Ureter (tissue), 1 donor: ENCODE data around the gene SRGN. TPM values are rescaled to one million over a fixed set of nuclear protein-coding genes. Genes with fewer than 3 reads are reported as not detected.
"Not testable (repeated sequence)": the region's sequence is repeated elsewhere in the genome, so short reads cannot be mapped to it uniquely, and the experiment has no call there.

Experiments used
- DNase-seq: peaks from one replicate; pipeline ENCODE4 v3.0.0-alpha.2; 2020; ENCODE audit warnings: low spot score
- total RNA-seq: library from RNA; stranded (reverse); gene quantifications from one replicate; pipeline ENCODE4 v1.2.4, GENCODE V29; 2023
- donor health status: DM: yes; HTN: yes; CAD: no.

Gene SRGN
- total RNA-seq, 1 donor from 2014 or later, result 50.0 TPM

- no peak for DNase-seq
Observed at GRCh38 chr10:69141304-69141703, 53.4 kb downstream of the SRGN start.

GRCh38 chr10:69142074-69142473 lies 54.2 kb downstream of the SRGN start:
- not testable (repeated sequence) for DNase-seq

- DNase-seq, result no peak
Observed at GRCh38 chr10:69142983-69143382, 55.1 kb downstream of the SRGN start.

DNA sequence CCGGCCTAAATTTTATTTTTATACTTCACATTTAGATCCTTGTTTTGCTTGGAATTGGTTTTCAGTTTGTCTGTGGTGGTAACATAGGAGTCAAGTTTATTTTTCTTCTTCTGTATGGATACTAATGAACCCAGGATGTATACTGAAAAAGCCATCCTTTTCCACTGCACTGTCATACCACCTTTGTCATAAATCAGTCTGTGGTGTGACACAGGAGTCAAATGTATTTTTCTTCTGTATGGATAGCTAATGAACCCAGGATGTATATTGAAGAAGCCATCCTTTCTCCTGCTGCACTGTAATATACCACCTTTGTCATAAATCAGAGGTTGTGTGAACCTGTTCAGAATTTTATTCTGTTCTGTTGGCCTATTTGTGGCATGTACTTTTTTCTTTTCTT lies 57.4 kb downstream of the SRGN start:
- DNase-seq, result no peak

DNA sequence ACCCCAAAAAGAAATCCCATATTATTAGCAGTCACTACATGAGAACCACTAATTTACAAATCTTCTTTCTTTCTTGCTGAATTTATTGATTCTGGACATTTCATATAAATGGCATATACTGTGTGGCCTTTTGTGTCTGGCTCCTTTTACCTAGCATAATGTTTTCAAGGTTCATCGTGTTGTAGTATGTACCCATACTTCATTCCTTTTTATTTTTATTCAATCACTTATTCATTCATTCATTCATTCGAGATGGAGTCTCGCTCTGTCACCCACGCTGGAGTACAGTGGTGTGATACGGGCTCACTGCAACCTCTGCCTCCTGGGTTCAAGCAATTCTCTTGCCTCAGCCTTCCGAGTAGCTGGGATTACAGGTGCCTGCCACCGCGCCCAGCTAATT lies 58.0 kb downstream of the SRGN start:
- DNase-seq, result no peak

DNA sequence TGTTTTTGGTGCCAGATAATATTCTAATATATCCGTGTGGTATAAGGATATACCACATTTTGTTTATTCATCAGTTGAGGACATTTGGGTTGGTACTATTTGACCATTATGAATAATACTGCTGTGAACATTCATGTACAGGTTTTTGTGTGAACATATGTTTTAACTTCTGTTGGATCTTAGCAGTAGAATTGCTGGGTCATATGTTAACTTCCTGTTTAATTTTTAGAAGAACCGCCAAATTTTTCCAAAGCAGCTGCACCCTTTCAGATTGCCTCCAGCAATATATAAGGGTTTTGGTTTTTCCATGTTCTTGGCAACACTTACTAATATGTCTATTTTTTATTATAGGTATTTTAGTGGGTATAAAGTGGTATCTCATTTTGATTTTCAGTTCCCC lies 58.9 kb downstream of the SRGN start:
- DNase-seq, result no peak

DNA sequence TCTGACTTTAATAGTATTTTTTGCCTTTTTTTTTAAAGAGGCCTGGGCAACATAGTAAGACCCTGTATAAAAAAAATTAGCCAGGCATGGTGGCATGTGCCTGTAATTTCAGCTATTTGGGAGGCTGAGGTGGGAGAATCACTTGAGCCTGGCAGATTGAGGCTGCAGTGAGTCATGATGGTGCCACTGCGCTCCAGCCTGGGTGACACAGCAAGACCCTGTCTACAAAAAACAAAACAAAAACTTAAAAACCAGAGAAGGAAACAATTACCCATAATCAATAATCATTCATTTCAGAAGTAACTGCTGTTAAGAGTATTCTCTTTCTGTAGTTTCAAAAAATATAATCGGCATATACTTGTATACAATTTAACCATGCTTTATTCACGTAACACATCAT lies 64.1 kb downstream of the SRGN start:
- no peak for DNase-seq

GRCh38 chr10:69153227-69153626 lies 65.3 kb downstream of the SRGN start:
- DNase-seq, result no peak

Other genes with a start within 250 kb of the SRGN start
- 33.9 TPM for gene DDX50, start 186.8 kb upstream of the SRGN start, total RNA-seq
- gene DDX21, start 131.9 kb upstream of the SRGN start, total RNA-seq, result 74.2 TPM
- 27.3 TPM for gene KIFBP, start 99.3 kb upstream of the SRGN start, total RNA-seq
- 54.6 TPM for gene VPS26A, start 36.1 kb downstream of the SRGN start, total RNA-seq
- gene SUPV3L1, start 92.1 kb downstream of the SRGN start, total RNA-seq, result 33.5 TPM
- gene HKDC1, start 132.2 kb downstream of the SRGN start, total RNA-seq, result 0.10 TPM
- gene HK1, start 190.4 kb downstream of the SRGN start, total RNA-seq, result 139 TPM